G401.6 (cell line): ENCODE results near the gene UBAC1.
"Not testable (repeated sequence)": the region's sequence is repeated elsewhere in the genome, so short reads cannot be mapped to it uniquely, and the experiment has no call there.

Source experiments
- FAIRE-seq: peaks from 2 replicates; lab custom pipeline; 2012; peaks lifted over from hg19 to GRCh38; lab: Jason Lieb, UNC

The UBAC1 gene

DNA sequence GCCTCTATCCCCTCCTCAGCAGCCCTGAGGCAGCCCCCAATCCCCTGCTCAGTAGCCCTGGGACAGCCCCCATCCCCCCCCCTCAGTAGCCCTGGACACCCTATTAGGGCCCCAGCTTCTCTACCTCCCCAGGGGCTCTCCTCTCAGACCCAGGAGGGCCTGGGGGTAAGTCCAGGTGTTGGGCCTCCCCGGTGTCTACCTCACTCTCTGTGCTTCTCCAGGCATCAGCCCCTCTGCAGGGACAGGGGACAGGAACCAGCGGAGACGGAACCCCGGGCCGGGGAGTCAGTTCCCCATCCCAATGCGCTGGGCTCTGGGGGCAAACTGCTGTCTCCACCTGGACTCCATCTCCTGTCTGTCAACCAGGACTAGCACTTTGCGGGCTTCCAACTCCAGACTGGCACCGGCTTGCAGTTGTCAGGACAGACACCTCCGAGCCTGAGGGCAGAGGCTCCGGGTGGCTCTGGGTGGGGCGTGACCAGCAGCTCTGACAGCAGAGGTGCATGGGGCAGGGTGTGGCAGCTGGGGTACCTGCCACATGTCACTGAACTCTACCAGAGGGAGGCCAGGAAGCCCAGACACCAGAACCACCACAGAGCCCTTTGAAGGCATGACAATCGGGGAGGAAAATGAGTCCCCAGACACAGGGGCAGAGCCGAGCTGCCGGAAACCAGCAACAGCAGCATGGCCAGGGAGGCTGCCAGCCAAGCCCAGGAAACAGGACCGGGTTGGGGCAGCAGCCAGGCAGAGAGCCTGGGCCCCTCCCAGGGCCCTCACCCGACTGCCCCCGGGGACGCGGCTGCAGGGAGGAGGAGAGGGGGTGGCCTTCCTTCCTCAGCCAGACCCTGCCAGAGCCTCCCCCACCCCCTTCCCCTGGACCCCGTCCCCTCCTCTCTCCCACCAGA, 17.7 kb upstream of the UBAC1 start:
- no peak for FAIRE-seq

DNA sequence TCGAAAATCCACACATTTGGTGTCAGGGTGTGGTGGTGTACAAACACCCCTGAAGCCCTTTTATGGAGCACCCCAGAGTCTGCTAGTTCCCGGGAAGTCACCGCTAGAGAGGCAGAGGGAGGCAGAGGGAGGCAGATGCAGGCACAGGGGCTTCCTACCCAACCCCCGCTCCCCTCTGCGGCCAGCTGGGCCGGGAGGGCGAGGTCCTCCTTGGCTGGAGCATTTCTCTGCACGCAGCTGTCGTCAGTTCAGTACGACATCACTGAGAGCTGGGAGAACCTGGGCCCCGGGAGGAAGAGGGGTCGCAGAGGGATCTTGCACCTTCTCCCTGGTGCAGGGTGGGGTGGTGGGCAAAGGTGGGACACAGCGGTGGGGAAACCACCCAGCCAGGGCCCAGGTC, 15.8 kb upstream of the UBAC1 start:
- no peak for FAIRE-seq

DNA sequence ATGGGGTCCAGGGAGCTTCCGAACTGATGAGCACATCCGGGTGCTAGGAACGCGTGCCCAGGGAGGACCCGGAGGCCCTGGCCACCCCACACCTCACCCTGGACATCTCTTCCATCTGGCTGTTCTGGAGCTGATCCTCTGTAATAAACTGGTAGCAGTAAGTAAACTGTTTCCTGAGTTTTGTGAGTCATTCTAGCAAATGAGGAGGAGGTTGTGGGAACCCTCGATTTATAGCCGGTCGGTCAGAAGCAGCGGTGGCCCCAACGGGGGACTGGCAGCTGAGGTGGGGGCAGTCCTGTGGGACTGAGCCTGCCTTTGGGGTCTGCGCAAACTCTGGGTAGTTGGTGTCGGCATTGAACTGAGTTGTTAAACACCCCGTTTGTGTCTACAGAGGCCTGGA, 15.4 kb upstream of the UBAC1 start:
- no peak for FAIRE-seq

DNA sequence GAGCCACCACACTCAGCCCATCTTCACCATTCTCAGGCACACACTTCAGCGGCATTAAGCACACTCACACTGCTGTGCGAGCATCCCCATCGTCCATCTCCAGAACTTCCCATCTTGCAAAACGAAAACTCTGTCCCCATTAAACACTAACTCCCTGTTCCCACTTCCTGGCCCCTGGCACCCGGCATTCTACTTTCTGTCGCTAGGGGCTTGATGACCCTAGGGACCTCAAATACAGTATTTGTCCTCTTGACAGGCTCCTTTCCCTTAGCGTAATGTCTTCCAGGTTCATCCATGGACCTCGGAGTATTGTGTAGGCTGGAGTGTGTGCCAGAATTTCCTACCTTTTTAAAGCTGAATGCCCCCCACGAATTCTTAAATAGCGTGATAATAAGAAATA, 14.7 kb upstream of the UBAC1 start:
- FAIRE-seq: no peak

DNA sequence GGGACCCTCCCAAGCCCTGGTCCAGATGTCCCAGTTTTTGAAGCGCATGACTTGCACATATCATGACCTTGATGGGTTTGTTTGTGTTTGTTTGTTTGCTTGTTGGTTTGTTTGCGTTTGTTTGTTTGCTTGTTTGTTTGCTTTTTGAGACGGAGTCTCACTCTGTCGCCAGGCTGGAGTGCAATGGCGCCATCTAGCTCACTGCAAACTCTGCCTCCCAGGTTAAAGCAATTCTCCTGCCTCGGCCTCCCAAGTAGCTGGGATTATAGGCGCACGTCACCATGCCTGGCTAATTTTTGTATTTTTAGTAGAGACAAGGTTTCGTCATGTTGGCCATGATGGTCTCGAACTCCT, 13.0 kb upstream of the UBAC1 start:
- FAIRE-seq: no peak

DNA sequence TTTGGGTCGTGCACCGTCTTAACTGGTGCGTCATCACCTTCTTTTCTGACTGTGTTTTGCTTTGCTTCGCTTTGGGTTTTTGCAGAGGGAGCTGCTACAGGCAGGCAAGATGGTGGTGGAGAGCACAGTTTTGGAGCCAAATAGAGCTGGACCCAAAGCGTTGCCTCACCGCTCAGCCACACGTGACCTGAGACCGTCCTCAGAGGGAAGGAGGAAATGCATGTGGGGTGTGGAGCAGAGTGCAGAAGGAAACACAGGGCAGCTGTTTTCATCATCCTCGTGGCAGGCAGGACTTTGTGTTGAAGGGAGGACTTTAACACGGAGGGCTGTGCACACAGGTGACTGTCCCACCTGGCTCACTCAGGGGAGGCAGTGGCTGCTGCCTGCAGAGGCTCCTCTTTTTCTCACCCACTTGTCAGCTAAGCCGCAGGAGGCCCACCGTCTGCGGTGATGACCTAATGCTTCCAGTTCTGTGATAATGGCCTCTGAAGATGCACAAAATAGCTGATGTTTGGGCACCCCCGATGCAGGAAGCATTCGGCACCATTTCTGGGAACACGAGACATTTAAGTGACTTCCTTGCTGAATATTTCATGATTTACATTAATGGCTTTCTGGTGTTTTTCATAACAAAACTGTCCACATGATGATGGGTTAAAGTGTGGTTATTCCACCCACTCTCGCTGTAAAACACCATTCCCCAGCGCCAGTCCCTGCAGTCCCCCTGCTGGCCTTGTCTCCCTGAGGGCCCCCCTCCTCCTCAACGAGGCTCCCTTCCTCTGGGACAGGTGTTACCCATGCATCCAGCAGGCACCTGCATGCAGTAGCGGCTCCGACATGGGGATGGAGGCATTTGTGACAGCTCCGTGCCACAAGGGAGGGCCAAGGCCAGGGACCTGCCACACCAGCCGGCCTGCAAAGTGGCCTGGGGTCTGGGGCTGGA, 12.4 kb upstream of the UBAC1 start:
- no peak for FAIRE-seq

DNA sequence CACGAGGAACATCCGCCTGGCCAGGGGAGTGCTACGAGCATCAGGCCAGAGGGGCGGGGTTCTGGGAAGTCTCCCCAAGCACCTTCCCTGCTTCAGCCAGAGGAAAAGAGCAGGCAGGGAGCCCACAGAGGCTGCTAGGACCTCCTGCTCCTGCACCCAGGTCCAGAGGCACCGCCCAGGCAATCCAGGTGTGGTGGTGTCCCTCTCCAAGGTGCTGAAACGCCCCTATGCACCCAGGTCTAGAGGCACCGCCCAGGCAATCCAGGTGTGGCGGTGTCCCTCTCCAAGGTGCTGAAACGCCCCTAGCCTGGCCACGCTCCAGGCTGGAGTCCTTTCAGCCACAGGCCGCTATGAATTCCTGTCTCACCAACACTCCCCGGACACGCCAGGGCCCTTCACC, 10.7 kb upstream of the UBAC1 start:
- no peak for FAIRE-seq

DNA sequence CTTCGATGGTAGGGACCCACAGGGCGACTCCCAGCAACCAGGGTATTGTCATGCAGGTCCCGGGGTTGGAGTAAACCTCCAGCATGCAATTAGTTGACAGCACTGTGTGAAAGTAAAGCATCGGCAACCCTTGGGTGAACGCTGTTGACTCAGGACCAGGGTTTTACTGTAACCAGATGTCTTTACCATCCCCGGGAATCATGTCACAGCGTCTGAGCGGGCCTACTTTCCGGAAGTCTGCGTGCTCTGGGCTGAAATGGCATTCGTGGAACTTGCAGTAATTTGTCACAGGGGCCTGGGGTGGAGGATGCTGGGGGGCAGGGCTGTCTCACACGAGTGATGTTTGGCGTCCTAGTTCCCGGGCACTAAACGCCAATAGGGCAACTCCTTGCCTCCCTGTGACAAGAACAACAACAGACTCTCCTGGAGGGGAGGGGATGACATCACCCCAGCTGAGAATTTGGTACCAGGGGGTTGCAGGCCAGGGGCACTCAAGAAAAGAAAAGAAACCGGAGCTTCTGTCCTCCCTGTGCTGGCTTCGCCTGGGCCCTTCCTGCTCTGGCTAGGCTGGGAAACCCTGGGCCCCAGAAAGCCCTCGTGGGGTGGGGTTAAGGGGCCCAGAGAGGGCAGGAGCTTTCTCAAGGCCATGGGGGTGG, 10.1 kb upstream of the UBAC1 start:
- no peak for FAIRE-seq

DNA sequence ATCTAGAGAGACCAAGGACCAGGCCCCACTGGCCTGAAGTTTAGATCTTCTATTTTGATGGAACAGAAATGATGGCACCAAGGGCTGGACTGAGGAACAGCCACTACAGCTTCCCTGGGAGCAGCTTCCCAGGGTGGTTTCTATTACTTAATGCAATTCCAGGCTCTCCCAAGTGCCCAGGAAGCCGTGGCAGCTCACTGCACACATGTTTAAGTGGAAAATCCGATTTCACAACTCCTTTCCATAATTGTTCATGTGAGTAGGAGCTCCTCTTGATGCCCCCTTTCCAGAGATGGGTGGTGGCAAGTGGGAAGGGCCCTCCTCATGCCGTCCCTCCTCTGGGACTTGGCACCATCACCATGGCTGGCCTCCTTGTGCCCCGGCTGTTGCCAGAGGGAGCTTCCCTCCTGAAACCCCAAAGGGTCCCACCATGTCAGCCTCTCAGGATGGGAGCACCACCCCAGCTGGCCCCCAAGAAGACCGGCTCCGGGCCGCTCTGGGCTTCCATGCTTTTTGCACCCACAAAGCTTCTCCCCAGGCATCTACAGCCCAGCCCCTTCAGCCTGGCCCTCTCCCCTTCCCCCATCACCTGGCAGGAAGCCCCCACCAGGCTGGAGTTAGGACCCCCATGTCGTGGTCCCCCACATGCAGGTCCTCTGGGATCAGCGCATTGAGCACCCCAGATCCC, 9.1 kb upstream of the UBAC1 start:
- FAIRE-seq: no peak

DNA sequence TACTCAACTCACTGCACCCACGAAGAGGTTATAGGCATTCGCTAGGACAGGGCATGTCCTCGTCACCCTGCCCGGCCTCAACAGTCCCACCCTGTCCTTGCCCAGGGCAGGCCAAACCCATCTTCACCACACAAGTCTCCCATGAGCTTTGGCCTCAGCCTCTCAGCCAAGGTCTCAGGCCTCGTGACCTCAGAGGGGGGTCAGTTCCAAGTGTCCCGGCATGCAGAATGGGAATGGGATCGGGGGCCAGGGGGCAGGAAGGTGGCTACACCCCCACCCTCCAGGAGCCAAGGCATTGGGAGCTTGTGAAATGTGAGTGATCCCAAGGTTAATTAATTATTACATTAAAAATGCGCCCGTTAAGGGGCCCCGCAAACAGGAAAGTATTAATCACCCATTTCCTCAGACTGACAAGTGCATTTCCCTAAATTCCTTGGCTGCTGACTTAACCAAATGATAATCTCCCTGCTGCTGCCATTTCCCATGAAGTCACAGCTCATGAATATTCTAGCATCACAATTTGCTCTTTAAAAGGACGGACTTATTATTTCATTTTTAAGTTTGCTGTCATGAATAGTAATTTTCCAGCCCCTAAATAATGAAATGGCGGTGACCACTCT, 8.0 kb upstream of the UBAC1 start:
- no peak for FAIRE-seq

DNA sequence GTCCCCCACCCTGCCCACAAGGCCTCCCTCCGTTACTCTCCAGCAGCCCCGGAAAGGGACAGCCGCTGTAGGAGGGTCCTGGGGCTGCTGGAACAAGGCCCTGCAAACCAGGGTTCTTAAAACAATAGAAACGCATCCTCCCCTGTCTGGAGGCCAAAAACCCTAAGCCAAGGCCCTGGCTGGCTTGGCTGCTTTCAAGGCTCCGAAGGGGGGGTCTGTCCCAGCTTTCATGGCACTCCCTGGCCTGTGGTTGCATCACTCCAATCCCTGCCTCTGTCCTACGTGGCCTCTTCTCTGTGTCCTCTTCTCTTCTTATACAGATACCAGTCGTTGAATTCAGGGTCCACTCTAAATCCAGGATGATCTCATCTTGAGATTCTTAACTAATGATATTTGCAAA, 7.4 kb upstream of the UBAC1 start:
- FAIRE-seq: no peak

DNA sequence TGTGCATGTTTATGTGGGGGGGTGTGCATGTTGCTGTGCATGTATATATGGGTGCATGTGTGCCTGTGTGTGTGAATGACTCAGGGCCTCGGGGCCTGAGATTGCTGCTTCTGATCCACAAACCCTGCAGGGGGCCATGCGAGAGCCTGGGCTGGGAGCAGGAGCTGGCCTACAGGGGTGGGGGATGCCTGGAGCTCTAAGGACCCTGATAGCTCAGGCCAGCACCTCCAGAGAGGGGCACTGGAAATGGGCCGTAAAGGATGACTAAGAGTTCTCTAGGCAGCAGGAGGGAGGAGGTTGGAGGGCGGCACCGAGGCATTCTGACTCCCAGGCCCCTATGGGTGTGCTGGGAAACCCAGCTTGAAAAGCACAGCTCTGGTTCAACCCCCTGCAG, 6.9 kb upstream of the UBAC1 start:
- FAIRE-seq: no peak

DNA sequence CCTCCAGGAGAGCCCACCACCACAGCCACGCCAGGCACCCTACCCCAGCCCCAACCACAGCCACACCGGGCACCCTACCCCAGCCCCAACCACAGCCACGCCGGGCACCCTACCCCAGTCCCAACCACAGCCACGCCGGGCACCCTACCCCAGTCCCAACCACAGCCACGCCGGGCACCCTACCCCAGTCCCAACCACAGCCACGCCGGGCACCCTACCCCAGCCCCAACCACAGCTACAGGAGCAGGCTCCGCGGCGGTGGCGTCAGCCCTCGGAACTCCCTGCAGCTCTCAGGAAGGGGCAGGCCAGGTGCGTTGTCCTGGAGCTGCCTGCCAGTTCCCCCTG, 5.7 kb upstream of the UBAC1 start:
- not testable (repeated sequence) for FAIRE-seq

DNA sequence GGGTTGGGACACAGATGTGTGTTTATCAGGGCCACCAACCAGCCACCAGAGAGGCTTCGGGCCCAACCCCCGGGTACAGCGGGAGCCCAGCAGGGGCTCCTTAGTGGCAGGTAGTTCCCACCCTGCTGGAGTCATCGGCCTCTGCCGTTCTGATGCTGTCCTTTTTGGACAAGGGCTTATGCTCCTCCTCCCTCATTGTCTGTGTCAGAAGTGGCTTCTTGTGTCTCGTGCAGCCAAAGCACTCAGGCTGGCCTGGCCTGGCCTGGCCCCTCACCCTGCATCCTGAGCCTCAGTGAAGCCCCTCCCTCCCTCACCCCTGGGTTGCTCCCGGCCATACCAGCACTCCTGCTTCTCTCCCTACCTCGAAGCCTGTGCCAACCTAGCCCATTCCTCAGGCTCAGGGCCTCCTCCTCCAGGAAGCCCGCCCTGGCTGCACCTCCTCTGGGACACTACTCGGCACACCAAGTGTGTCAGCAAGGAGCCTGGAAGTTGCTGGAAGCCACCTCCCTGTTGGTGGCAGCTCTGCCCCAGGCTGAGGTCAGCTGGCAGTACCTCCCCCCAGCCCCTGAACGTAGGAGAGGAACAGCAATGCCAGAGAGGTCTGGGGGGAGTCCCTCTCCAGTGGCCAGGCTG, 4.1 kb upstream of the UBAC1 start:
- FAIRE-seq: no peak

DNA sequence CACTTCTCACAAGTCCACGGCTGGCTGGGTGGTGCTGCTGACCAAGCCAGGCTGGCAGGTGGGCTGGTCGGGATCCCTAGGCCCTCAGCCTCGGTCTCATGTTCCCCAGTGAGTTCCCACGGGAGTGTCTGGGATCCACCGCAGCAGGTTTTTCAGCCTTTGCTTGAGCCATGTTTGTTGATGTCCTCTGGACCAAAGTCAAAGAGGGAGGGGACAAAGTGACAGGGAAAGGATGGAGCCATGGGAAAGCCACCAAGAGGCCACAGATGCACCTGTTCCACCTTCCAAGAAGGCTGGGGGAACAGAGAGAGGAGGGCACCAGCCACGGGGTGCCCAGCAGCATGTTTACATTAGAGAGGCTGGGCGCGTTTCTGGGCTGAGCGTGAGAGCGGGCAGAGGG, 2.8 kb upstream of the UBAC1 start:
- no peak for FAIRE-seq

DNA sequence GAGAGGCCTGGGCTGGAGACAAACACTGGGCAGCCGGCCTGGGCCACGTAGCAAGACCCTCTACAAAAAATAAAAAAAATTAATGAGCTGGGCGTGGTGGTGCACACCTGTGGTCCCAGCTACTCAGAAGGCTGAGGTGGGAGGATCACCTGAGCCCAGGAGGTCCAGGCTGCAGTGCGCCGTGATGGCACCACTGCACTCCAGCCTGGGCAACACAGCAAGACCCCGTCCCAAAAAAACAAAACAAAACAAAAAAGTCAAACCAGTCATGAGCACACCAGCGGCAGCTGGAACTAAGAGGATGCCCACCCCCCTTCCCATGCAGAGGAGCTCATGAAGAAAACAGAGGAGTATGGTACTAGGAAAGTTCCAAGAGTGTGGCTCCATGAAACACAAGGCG, 2.2 kb upstream of the UBAC1 start:
- no peak for FAIRE-seq

DNA sequence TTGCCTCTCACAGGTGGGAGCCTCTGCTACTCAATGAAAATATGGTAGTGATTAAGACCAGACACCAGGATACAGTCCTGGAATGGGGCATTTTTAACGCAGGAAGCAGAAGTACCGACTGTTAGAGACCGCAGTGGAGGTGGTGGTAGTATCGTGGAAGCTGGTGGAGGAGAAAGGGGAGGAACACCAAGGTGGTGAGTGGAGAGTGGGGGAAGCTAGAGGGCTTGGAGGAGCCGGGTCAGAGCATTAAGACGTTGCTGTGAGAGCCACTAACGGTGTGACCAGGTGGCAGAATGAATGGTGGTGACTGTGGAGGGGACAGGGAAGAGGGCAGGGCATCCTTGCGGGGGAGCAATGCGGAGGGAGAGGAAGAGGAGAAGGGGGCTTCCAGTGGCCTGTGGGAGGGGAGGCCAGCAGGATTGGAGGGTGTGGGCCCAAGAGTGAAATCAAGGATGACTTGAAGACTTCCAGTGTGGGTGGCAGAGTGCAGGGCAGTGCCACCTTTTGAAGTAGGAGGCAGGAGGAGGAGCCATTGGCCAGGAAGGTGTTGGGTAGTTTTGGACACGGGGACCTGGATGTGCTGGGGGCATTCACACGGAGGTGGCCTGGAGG, 1.6 kb upstream of the UBAC1 start:
- no peak for FAIRE-seq

DNA sequence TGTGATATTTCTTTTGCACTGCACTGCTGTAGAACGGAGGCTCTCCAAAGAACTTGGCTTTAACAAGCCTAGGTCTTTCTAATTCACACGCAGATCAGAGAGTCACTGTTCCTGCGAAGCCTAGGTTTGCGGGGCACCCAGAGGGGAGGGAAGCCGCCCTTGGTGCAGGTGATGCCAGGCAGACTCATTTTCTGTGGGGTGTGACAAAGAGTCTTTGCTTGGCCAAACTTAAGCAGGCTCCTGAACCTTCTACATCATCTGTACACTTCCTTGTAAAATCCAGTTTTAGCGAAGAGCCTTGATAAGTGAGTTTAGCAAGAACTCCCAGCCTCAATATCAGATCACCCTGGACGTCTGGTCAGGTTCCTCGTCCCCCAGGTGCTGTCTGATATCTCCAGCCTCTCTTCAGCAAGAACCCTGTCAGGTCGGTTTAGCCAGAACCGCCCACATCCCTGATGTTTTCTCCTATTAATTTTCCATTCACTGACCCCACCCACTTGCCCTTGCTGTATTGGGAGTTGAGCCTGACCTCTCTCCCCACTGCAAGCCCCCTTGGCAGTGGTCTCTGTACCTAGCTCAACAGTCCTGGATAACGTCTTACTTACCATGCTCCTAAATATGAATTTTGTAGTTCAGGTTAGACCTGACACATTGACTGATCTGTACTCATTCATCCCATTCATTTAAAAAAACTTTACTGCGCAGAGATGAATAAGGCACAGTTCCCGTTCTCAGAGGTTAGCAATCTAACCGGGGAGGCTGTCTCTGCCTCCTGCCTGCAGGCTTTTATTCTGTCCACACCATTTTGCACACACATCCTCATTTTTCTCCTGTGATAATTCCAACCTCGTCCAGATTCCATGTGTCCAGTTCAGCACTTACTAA, 880 bp upstream of the UBAC1 start:
- no peak for FAIRE-seq

DNA sequence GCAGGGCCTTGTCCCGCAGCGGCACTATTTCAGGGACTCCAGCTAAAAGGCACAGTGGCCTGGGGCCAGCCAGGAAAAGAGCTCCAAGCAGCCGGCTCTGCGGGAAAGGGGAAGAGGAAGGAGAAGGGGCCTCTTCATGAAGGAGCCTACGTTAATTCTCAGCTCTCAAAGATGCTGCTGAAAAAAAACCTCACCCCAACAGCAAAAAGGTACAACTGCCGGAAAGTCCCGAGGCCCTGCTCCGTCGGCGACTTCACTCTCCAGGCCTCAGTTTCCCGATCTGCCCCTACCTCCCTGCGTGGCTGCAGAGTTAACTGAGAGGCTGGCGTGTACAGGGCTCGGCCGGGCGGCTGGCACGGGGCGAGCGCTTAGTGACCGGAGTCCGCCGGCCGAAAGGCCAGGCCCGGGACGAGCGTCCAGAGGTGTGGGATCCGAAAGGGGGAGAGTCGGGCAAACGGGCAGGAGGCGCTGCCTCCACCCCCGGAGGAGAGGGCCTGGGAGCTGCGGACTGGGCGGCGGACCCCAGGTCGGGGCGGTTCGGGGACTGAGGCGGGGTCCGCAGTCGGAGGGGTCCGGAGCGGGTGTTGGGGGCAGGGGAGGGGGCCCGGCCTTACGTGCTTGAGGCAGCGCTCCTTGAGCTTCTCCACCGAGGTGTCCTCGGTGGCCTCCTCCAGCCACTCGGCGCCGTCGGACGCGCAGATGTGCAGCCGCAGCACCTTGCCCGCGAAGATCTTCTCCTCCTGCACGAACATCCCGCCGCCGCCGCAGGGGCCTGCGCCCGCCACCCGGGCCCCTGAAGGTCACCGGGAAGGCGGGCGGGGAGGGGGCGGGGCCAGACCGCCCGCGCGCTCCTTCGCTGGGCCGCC, 529 bp downstream of the UBAC1 start:
- FAIRE-seq: no peak
